Measurements from ENCODE around the gene CORO2B.
A peak's percentile ranks its signal among the peaks of the same experiment; 100 is the strongest.

Gene CORO2B

DNA sequence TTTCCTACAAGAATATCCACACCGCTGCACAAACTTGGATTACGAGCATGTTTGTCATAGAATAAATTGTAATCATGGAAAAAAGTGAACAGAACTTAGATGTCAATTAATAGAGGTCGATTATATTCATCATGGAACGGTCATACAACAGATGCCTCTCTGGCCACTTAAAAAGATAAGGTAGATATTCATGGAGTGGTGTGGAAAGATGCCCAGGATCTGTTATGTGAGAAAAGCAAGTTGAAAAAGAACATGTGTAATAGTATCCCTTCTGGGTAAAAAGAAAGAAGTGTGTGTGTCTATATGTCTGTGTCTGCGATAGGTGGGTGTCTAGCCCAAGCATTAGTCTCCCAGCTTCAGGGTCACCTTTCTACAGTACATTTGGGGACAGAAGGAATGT, 128.6 kb downstream of the CORO2B start:
- DNase-seq: no peak

- DNase-seq: no peak
These were observed 131.1 kb downstream of the CORO2B start for GRCh38 chr15:68709876-68710275.

DNA sequence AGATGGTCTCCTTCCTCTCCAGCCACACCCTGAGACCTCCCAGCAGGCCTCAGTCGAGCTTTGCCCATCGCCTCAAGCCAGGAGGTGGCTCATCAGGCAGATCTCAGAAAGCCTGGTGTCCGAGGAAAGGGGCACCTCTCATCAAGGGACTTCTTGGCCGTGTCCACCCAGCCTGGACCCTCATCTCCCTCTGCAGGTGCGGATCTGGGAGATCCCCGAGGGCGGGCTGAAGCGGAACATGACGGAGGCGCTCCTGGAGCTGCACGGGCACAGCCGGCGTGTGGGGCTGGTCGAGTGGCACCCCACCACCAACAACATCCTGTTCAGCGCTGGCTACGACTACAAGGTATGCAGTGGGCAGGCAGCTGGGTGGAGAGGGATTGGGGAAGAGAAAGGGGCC, 131.7 kb downstream of the CORO2B start:
- DNase-seq: no peak

DNA sequence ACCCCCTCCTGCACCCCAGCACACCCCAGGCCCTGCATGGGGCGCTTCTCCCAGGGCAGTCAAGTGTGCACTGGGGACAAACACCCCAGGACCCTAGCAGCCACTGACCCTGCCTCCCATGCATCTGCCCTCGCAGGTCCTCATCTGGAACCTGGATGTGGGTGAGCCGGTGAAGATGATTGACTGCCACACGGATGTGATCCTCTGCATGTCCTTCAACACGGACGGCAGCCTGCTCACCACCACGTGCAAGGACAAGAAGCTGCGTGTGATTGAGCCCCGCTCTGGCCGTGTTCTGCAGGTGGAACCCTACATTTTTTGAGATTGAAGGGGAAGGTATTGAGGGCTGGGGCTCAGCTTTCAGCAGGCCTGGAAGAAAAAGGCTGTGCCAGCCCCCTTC, 132.6 kb downstream of the CORO2B start:
- DNase-seq: no peak

- no peak for DNase-seq
These were observed 134.1 kb downstream of the CORO2B start for GRCh38 chr15:68712886-68713285.

DNA sequence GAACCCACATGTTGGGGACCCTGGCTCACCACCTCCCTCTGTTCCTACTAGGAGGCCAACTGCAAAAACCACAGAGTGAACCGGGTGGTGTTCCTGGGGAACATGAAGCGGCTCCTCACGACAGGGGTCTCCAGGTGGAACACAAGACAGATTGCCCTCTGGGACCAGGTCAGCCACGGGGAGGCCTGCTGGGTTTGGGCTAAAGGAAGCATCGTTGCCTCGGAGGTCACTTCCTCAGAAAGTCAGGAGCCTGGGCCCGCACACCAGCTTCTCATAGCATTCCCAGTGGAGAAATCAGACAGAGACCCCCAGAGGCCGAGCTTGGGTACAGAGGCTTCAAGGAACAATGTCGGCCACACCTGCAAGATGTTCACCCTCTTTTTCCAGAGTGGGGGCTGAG, 135.1 kb downstream of the CORO2B start:
- no peak for DNase-seq

DNA sequence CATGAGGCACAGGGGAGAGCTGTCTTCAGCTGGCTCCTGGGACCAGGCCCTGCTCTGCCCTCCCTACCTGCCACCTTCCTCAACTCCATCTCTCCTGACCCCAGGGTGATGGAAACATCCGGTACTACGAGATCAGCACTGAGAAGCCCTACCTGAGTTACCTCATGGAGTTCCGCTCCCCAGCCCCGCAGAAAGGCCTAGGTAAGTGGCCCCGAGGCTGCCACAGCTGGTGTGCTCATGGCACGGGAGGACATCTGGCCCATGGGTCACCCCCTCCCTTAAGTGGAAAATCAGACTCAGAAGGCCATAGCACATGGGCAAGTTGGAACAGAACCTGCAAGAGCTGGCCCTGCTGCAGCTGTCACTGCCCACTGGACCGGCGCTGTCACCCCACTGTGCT, 136.3 kb downstream of the CORO2B start:
- DNase-seq: no peak

GRCh38 chr15:68717951-68718350, 139.2 kb downstream of the CORO2B start:
- DNase-seq: no peak

GRCh38 chr15:68718468-68718867, 139.7 kb downstream of the CORO2B start:
- DNase-seq: no peak

DNA sequence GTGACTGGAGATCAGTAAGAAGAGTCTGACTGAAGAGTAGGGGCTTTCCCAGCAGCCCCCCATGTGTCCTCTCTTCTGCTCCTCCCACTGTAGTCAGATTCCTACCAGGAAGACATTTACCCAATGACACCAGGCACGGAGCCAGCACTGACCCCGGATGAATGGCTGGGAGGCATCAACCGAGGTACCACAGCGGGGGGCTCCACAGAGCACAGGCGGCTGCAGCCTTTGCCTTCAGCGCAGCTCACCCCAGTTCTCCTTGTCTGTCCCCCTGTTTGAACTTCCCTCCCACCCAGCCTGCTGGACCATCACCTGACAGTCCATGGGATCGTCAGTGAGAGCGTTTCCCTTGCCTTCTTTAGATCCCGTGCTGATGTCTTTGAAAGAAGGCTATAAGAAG, 140.3 kb downstream of the CORO2B start:
- no peak for DNase-seq

DNA sequence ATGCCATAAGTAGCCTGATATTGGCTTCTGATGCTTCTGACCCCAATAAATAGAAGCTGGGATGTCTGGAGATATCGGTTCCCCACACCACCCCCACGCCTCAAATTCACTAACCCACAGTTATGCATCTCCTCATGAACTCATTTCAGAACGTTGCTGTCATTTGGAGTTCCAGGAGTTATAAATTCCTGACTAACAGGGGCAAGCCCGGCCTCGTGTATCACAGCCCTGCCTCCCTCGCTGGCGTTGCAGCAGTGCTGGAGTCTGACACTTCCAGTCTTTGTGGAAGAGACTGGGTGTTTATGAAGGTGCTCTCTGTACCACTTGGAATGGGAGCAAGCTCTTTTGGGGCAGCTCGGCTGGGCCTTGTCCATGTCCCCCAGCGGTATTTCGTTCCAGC, 140.9 kb downstream of the CORO2B start:
- DNase-seq: no peak

DNA sequence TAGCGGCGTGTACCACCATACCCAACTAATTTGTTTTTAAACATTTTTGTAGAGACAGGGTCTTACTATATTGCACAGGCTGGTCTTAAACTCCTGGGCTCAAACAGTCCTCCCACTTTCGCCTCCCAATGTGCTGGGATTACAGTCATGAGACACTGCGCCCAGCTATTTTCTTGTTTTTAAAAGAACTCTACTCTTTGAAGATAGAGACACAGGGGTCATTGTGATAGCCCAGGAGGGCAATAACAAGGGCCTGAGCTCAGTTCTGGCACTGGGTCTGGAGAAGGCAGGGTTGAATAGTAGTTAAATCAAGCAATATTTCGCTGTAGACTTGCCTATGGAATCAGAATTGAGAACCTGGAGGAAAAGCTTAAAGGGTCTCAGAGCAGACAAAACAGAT, 143.1 kb downstream of the CORO2B start:
- DNase-seq: no peak

DNA sequence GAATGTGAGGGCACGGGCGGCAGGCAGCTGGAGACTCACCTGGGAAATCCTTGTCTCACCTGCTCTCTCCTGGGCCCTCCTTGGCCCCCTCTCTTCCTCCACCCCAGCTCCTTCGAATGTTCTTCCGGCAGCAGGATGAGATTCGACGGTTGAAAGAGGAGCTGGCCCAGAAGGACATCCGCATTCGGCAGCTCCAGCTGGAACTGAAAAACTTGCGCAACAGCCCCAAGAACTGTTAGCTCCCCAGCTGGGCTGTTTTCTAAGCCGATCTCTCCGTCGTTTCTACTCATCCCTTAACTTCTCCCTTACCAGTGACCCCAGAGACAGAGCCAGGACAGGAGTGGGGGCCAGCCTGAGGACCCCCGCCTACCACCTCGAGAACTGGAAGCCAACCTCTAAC, 146.9 kb downstream of the CORO2B start:
- peak; percentile 4 to 30 for DNase-seq

GRCh38 chr15:68726246-68726645, 147.5 kb downstream of the CORO2B start:
- DNase-seq: no peak

DNA sequence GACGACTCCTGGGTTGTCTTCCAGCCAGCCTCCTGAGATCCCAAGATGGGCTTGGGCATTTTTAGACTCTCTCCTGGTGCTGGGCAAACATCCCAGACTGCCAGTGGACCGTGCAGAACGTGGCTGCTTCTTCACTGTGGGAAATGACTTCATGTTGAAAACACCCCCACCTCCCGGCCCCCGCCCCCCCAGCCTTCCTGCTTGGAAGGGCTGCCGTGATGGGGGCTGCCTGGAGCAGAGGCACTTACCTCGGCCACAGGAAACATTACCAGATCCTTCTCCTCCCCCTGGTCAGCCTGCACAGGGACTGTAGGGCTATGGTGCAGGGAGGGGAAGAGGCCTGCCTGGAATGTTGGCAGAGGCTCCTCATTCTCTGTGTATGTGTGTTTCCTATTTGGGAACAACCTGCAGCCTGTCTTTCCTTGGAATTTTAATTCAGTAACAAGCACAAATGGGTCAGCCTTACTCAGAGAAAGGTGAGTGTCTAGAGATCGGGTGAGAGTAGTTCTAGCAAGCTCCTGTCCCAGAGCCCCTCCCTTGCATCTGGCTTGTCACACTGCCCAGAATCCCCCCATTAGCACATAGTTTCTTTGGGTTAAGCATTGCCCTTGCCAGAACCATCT, 151.1 kb downstream of the CORO2B start:
- DNase-seq: no peak

- peak in 1 of 2 donors; percentile 17 for DNase-seq
These were observed 151.7 kb downstream of the CORO2B start for GRCh38 chr15:68730471-68730919.

GRCh38 chr15:68730976-68731897, 152.4 kb downstream of the CORO2B start:
- DNase-seq: no peak

- no peak for DNase-seq
These were observed 153.7 kb downstream of the CORO2B start for GRCh38 chr15:68732451-68732850.

DNA sequence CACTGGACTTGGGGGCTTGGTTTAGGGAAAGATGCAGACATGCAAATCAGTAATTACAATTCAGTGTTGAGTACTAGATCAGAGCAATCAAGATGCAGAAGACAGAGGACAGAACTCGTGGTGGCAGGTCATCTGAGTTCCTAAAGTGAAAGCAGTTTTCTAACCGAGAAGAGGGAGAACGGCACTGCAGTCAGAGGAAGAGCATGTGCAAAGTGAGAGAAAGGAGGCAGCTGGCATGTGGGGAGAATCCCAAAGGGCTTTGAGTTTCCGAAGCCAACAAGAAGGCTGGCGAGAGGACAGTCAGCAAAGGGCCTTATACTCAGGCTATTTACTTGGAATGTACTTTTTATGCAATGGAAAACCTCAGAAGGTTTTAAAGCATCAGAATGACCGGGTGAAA, 154.9 kb downstream of the CORO2B start:
- DNase-seq: peak in 1 of 2 donors; percentile 33

- no peak for DNase-seq
These were observed 155.6 kb downstream of the CORO2B start for GRCh38 chr15:68734352-68734751.

DNA sequence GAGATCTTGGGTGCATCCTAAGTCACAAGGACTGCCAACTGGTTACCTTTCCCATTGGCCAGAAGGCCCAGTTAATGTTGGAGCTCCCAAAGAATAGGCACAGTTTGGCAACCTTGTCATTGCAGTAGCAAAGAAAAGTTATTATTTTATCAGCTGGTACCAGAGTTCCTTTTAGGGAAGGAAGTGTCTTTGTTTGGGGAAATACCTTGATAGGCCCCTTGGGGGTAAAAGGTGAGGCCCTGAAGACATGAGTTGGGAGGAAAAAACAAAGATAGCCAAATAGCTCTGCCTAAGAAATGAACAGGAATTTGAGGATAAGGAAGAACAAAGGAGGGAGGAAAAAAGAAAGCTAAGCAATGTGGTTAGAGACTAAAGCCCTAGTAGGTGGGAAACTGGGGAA, 156.1 kb downstream of the CORO2B start:
- peak in 1 of 2 donors; percentile 15 for DNase-seq

DNA sequence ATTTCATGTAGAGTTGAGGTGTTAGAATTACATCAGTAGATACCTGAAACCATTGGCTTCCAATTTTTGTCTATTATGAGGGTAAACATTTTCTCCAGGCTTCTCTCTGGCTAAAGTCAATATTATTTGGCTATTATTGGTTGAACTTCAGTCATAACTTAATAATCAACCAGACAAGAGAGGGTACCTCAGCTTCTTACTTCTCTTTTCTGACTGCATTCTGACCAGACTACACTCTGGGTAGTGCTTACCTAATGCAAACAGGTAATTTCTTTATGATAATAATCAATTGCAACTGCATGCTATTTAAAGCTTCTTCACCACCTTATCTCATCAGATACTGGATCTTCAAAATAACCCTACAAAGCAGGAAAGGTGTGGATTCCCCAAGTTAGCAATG, 156.8 kb downstream of the CORO2B start:
- no peak for DNase-seq

GRCh38 chr15:68739390-68740080, 160.7 kb downstream of the CORO2B start:
- no peak for DNase-seq

DNA sequence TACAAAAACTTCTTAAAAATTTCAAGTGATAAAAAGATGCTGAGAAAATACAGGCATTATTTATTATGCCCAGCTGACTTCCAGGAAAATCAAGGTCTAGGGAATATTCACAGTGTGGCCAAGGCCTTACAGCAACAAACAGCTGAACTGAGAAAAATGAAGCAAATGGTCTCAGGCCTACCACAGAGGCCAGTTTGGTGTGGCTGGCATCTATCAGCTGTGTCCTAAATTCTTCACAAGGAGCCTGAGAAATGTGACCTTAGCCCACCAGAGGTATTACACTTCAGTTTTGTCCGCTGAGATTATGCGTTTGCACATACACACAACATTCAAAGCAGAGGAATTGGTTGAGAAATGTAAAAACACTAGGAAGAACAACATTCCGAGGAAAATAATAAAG, 164.5 kb downstream of the CORO2B start:
- no peak for DNase-seq

Measured in bone marrow (tissue), 2 donors.